ENCODE data around the gene NCKAP5.

DNA sequence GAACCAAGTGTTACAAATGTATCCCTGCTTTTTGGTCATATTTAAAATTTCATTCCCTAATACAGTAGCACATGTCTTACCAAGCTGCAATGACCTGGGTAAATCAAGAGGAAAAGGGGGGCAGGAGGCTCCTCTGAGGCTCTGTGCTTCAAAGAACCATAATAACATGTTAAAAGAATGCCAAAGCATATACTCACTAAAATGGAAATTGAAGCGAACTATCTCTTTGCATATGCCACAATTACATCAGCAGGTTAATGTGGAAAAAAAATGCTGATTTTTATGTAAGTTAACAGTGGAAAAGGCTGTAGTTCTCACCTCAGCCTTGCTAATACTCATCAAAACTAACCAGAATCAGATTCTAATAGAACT, 37.5 kb upstream of the NCKAP5 start:
- TF ChIP-seq TAF1 (conservative IDR thresholded peaks at IDR 0.05) (no peak), JUND (IDR thresholded peaks at IDR 0.05) (no peak)
- TF ChIP-seq, protein P1, sequence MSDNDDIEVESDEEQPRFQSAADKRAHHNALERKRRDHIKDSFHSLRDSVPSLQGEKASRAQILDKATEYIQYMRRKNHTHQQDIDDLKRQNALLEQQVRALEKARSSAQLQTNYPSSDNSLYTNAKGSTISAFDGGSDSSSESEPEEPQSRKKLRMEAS (IDR thresholded peaks at IDR 0.05) = no peak
- TF ChIP-seq, protein P2, sequence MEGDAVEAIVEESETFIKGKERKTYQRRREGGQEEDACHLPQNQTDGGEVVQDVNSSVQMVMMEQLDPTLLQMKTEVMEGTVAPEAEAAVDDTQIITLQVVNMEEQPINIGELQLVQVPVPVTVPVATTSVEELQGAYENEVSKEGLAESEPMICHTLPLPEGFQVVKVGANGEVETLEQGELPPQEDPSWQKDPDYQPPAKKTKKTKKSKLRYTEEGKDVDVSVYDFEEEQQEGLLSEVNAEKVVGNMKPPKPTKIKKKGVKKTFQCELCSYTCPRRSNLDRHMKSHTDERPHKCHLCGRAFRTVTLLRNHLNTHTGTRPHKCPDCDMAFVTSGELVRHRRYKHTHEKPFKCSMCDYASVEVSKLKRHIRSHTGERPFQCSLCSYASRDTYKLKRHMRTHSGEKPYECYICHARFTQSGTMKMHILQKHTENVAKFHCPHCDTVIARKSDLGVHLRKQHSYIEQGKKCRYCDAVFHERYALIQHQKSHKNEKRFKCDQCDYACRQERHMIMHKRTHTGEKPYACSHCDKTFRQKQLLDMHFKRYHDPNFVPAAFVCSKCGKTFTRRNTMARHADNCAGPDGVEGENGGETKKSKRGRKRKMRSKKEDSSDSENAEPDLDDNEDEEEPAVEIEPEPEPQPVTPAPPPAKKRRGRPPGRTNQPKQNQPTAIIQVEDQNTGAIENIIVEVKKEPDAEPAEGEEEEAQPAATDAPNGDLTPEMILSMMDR (IDR thresholded peaks at IDR 0.05; ENCODE audit: low read depth, low read length, missing input control) = no peak
